Trophoblast cell (in vitro differentiated cells and primary cell): ENCODE measurements around the gene GPLD1.

Source experiments
- DNase-seq, 2 donors: peaks; one replicate each; pipeline ENCODE4 v3.0.0-alpha.2; 2016
- H2AFZ ChIP-seq: 2 replicates; pipeline ENCODE4 v1.6.1; 2013; ENCODE audit warnings: low read length, moderate library complexity, mild to moderate bottlenecking; ENCODE audit not compliant: insufficient read depth, poor library complexity
- H2AK5ac ChIP-seq: 2 replicates; pipeline ENCODE4 v1.6.1; 2013; ENCODE audit warnings: mild to moderate bottlenecking, low read length
- H2BK120ac ChIP-seq: 2 replicates; pipeline ENCODE4 v1.6.1; 2013; ENCODE audit warnings: low read length, mild to moderate bottlenecking, moderate library complexity; ENCODE audit not compliant: insufficient read depth, poor library complexity
- H2BK12ac ChIP-seq: 2 replicates; pipeline ENCODE4 v1.6.1; 2013; ENCODE audit warnings: mild to moderate bottlenecking, low read length, moderate library complexity
- H2BK5ac ChIP-seq: 2 replicates; pipeline ENCODE4 v1.6.1; 2013; ENCODE audit warnings: low read length, low read depth, moderate library complexity, mild to moderate bottlenecking; ENCODE audit not compliant: poor library complexity
- H3K14ac ChIP-seq: 2 replicates; pipeline ENCODE4 v1.6.1; 2013; ENCODE audit warnings: mild to moderate bottlenecking, low read length
- H3K18ac ChIP-seq: 2 replicates; pipeline ENCODE4 v1.6.1; 2013; ENCODE audit warnings: mild to moderate bottlenecking, low read length
- H3K23ac ChIP-seq: 2 replicates; pipeline ENCODE4 v1.6.1; 2013; ENCODE audit warnings: low read length
- H3K27ac ChIP-seq: 2 replicates; pipeline ENCODE4 v1.5.1; 2013; ENCODE audit warnings: low read depth, mild to moderate bottlenecking, inconsistent platforms, low read length, moderate library complexity
- H3K27me3 ChIP-seq: 2 replicates; pipeline ENCODE4 v1.6.1; 2013; ENCODE audit warnings: inconsistent platforms, mild to moderate bottlenecking, low read length, moderate library complexity; ENCODE audit not compliant: insufficient read depth
- H3K36me3 ChIP-seq, 2 experiments: 1 replicate in 1 of 2; 2 replicates in 1 of 2; pipeline ENCODE4 v1.6.1; 2013; ENCODE audit warnings: low read length in 2 of 2, mild to moderate bottlenecking in 2 of 2, moderate library complexity in 1 of 2; ENCODE audit not compliant: insufficient read depth in 2 of 2, control insufficient read depth in 1 of 2
- H3K4ac ChIP-seq: 2 replicates; pipeline ENCODE4 v1.6.1; 2013; ENCODE audit warnings: low read depth, mild to moderate bottlenecking, low read length, moderate library complexity
- H3K4me1 ChIP-seq, 2 experiments: 1 replicate in 1 of 2; 2 replicates in 1 of 2; pipeline ENCODE4 v1.6.1; 2013; ENCODE audit warnings: low read length in 2 of 2, mild to moderate bottlenecking in 2 of 2, moderate library complexity in 1 of 2; ENCODE audit not compliant: insufficient read depth in 2 of 2, control insufficient read depth in 1 of 2
- H3K4me2 ChIP-seq: 2 replicates; pipeline ENCODE4 v1.6.1; 2013; ENCODE audit warnings: inconsistent platforms, mild to moderate bottlenecking, low read length, moderate library complexity
- H3K4me3 ChIP-seq: 2 replicates; pipeline ENCODE4 v1.5.1; 2013; ENCODE audit warnings: mild to moderate bottlenecking, low read depth, low read length, inconsistent platforms
- H3K79me1 ChIP-seq: one replicate; pipeline ENCODE4 v1.6.1; 2013; ENCODE audit warnings: low read length
- H3K79me2 ChIP-seq: 2 replicates; pipeline ENCODE4 v1.6.1; 2013; ENCODE audit warnings: low read length, mild to moderate bottlenecking; ENCODE audit not compliant: control insufficient read depth, insufficient read depth, poor library complexity
- H3K9ac ChIP-seq: 2 replicates; pipeline ENCODE4 v1.6.1; 2013; ENCODE audit warnings: mild to moderate bottlenecking, low read length
- H3K9me3 ChIP-seq: 2 replicates; pipeline ENCODE4 v1.6.1; 2013; ENCODE audit warnings: low read depth, mild to moderate bottlenecking, control low read depth, inconsistent platforms, low read length; ENCODE audit not compliant: insufficient read depth
- H4K12ac ChIP-seq: 2 replicates; pipeline ENCODE4 v1.6.1; 2013; ENCODE audit warnings: low read depth, mild to moderate bottlenecking, low read length, moderate library complexity
- H4K8ac ChIP-seq: 2 replicates; pipeline ENCODE4 v1.6.1; 2013; ENCODE audit warnings: low read depth, mild to moderate bottlenecking, low read length, moderate library complexity
- H4K91ac ChIP-seq: one replicate; pipeline ENCODE4 v1.6.1; 2013; ENCODE audit warnings: low read depth, mild to moderate bottlenecking, low read length, moderate library complexity
- WGBS: extraction: QIAGEN DNeasy Blood & Tissue Kit; methylation state at CpG from one replicate; pipeline ENCODE4 v1.1.7; 2013; ENCODE audit warnings: missing lambda C conversion rate; ENCODE audit not compliant: insufficient read length, insufficient coverage; ENCODE audit errors: extremely low coverage; 5-methylcytosine and 5-hydroxymethylcytosine counted together

Gene GPLD1

GRCh38 chr6:24481449-24481848, 7.9 kb downstream of the GPLD1 start:
- no CpG with 5 or more reads among the region's 5 CpGs for WGBS
- no peak overlapping the region for H2BK5ac ChIP-seq

GRCh38 chr6:24480705-24481104, 8.7 kb downstream of the GPLD1 start:
- Histone ChIP-seq H3K79me1 (no peaks in the 10 kb centered on the region), H3K27ac (no peak overlapping the region), H3K4me2 (no peak overlapping the region), H3K18ac (no peak overlapping the region), H2AFZ (no peak overlapping the region), H3K14ac (no peak overlapping the region), H3K9me3 (peaks cover 2% of the 10 kb centered on the region), H3K23ac (no peak overlapping the region), H2BK5ac (no peak overlapping the region), H3K4ac (no peak overlapping the region), H2BK120ac (no peak overlapping the region), H3K4me1 (peaks cover 0 to 5% of the 10 kb centered on the region in 2 experiments), H4K12ac (no peak overlapping the region), H4K91ac (no peak overlapping the region), H3K79me2 (no peaks in the 10 kb centered on the region), H2BK12ac (no peak overlapping the region), H3K27me3 (no peaks in the 10 kb centered on the region), H2AK5ac (no peak overlapping the region), H3K36me3 (no peaks in the 10 kb centered on the region), H3K4me3 (no peak overlapping the region), H3K9ac (no peak overlapping the region), H4K8ac (no peak overlapping the region)
- DNase-seq = no peak
- WGBS = no CpG with 5 or more reads among the region's 9 CpGs

More at GRCh38 chr6:24481449-24481848, 7.9 kb downstream of the GPLD1 start:
- Histone ChIP-seq H2BK12ac (no peak overlapping the region), H3K27ac (no peak overlapping the region), H2AFZ (no peak overlapping the region), H3K9me3 (peaks cover 2% of the 10 kb centered on the region), H3K4ac (no peak overlapping the region), H3K27me3 (no peaks in the 10 kb centered on the region), H3K79me2 (no peaks in the 10 kb centered on the region), H3K9ac (no peak overlapping the region), H4K91ac (no peak overlapping the region), H3K36me3 (no peaks in the 10 kb centered on the region), H2AK5ac (no peak overlapping the region), H3K18ac (no peak overlapping the region), H3K23ac (no peak overlapping the region), H3K14ac (no peak overlapping the region), H3K4me3 (no peak overlapping the region), H2BK120ac (no peak overlapping the region), H4K12ac (no peak overlapping the region), H4K8ac (no peak overlapping the region), H3K4me1 (peaks cover 0 to 5% of the 10 kb centered on the region in 2 experiments), H3K79me1 (no peaks in the 10 kb centered on the region), H3K4me2 (no peak overlapping the region)
- no peak for DNase-seq

- peaks cover 2% of the 10 kb centered on the region for H3K9me3 ChIP-seq
- peaks cover 0 to 5% of the 10 kb centered on the region in 2 experiments for H3K4me1 ChIP-seq
- H4K12ac ChIP-seq = no peak overlapping the region
- H4K8ac ChIP-seq = no peak overlapping the region
- no peak overlapping the region for H3K14ac ChIP-seq
- no peak overlapping the region for H3K4me3 ChIP-seq
- H2BK5ac ChIP-seq = no peak overlapping the region
- no peak overlapping the region for H2AK5ac ChIP-seq
- no peaks in the 10 kb centered on the region for H3K79me2 ChIP-seq
- no peaks in the 10 kb centered on the region for H3K27me3 ChIP-seq
- no peak overlapping the region for H2BK120ac ChIP-seq
- no peak overlapping the region for H3K9ac ChIP-seq
- no peak overlapping the region for H3K27ac ChIP-seq
- no peak overlapping the region for H4K91ac ChIP-seq
- H3K4ac ChIP-seq = no peak overlapping the region
- no peak overlapping the region for H3K23ac ChIP-seq
- H2BK12ac ChIP-seq = no peak overlapping the region
- no CpG with 5 or more reads among the region's 4 CpGs for WGBS
- no peak overlapping the region for H3K4me2 ChIP-seq
- H2AFZ ChIP-seq = no peak overlapping the region
- no peaks in the 10 kb centered on the region for H3K36me3 ChIP-seq
- H3K79me1 ChIP-seq = no peaks in the 10 kb centered on the region
- H3K18ac ChIP-seq = no peak overlapping the region
- DNase-seq = no peak
Observed at GRCh38 chr6:24478903-24479302, 10.5 kb downstream of the GPLD1 start.

GRCh38 chr6:24477070-24477469, 12.3 kb downstream of the GPLD1 start:
- Histone ChIP-seq H3K27me3 (no peaks in the 10 kb centered on the region), H2BK120ac (no peak overlapping the region), H2BK5ac (no peak overlapping the region), H3K4me2 (no peak overlapping the region), H3K14ac (no peak overlapping the region), H3K18ac (no peak overlapping the region), H2AK5ac (no peak overlapping the region), H3K23ac (no peak overlapping the region), H3K4me1 (peaks cover 0 to 5% of the 10 kb centered on the region in 2 experiments), H2AFZ (no peak overlapping the region), H4K91ac (no peak overlapping the region), H3K4me3 (no peak overlapping the region), H4K8ac (no peak overlapping the region), H3K79me1 (no peaks in the 10 kb centered on the region), H3K9ac (no peak overlapping the region), H3K9me3 (peaks cover 2% of the 10 kb centered on the region), H3K79me2 (no peaks in the 10 kb centered on the region), H3K27ac (no peak overlapping the region), H3K4ac (no peak overlapping the region), H3K36me3 (no peaks in the 10 kb centered on the region), H2BK12ac (no peak overlapping the region), H4K12ac (no peak overlapping the region)
- DNase-seq = no peak
- WGBS = no CpG with 5 or more reads among the region's 1 CpG
